TTC549 (cell line): ENCODE results near the gene CRYM.
"Not testable (repeated sequence)": the region's sequence is repeated elsewhere in the genome, so short reads cannot be mapped to it uniquely, and the experiment has no call there.

Experiments
- FAIRE-seq: peaks from 2 replicates; lab custom pipeline; 2012; peaks lifted over from hg19 to GRCh38; lab: Jason Lieb, UNC

The CRYM gene

GRCh38 chr16:21277045-21277926 lies 804 bp downstream of the CRYM start:
- FAIRE-seq = no peak

- no peak for FAIRE-seq
Measured at GRCh38 chr16:21276090-21276489, 2.0 kb downstream of the CRYM start.

GRCh38 chr16:21275529-21275928 lies 2.6 kb downstream of the CRYM start:
- no peak for FAIRE-seq

- no peak for FAIRE-seq
Measured at GRCh38 chr16:21274172-21274726, 3.8 kb downstream of the CRYM start.

GRCh38 chr16:21272763-21273162 lies 5.3 kb downstream of the CRYM start:
- FAIRE-seq = not testable (repeated sequence)

GRCh38 chr16:21272253-21272652 lies 5.8 kb downstream of the CRYM start:
- FAIRE-seq = no peak

- no peak for FAIRE-seq
Measured at GRCh38 chr16:21268236-21268635, 9.9 kb downstream of the CRYM start.

- no peak for FAIRE-seq
Measured at GRCh38 chr16:21267298-21267697, 10.8 kb downstream of the CRYM start.

- no peak for FAIRE-seq
Measured at GRCh38 chr16:21265104-21265837, 12.8 kb downstream of the CRYM start.

GRCh38 chr16:21264571-21265036 lies 13.5 kb downstream of the CRYM start:
- FAIRE-seq = no peak

- FAIRE-seq = no peak
Measured at GRCh38 chr16:21263640-21264570, 14.2 kb downstream of the CRYM start.

- no peak for FAIRE-seq
Measured at GRCh38 chr16:21262779-21263639, 15.1 kb downstream of the CRYM start.

- FAIRE-seq = no peak
Measured at GRCh38 chr16:21260870-21261791, 17.0 kb downstream of the CRYM start.

- no peak for FAIRE-seq
Measured at GRCh38 chr16:21257284-21257683, 20.8 kb downstream of the CRYM start.

GRCh38 chr16:21256636-21257035 lies 21.5 kb downstream of the CRYM start:
- FAIRE-seq = no peak

- FAIRE-seq = no peak
Measured at GRCh38 chr16:21253470-21253869, 24.6 kb downstream of the CRYM start.

- no peak for FAIRE-seq
Measured at GRCh38 chr16:21250072-21250923, 27.8 kb downstream of the CRYM start.

GRCh38 chr16:21248179-21248578 lies 29.9 kb downstream of the CRYM start:
- not testable (repeated sequence) for FAIRE-seq
